CD4-positive, alpha-beta T cell treated with Interleukin-6 at 100 ng/mL for 8 hours (primary cell): ENCODE measurements around the gene CDC42BPA.
"Not testable (repeated sequence)": the region's sequence is repeated elsewhere in the genome, so short reads cannot be mapped to it uniquely, and the experiment has no call there.

Source experiments
- DNase-seq: peaks from one replicate; pipeline ENCODE4 v3.0.0-alpha.2; 2020; ENCODE audit warnings: mixed read lengths, low spot score

Gene CDC42BPA, protein sequence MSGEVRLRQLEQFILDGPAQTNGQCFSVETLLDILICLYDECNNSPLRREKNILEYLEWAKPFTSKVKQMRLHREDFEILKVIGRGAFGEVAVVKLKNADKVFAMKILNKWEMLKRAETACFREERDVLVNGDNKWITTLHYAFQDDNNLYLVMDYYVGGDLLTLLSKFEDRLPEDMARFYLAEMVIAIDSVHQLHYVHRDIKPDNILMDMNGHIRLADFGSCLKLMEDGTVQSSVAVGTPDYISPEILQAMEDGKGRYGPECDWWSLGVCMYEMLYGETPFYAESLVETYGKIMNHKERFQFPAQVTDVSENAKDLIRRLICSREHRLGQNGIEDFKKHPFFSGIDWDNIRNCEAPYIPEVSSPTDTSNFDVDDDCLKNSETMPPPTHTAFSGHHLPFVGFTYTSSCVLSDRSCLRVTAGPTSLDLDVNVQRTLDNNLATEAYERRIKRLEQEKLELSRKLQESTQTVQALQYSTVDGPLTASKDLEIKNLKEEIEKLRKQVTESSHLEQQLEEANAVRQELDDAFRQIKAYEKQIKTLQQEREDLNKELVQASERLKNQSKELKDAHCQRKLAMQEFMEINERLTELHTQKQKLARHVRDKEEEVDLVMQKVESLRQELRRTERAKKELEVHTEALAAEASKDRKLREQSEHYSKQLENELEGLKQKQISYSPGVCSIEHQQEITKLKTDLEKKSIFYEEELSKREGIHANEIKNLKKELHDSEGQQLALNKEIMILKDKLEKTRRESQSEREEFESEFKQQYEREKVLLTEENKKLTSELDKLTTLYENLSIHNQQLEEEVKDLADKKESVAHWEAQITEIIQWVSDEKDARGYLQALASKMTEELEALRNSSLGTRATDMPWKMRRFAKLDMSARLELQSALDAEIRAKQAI (N-terminal part only)

DNA sequence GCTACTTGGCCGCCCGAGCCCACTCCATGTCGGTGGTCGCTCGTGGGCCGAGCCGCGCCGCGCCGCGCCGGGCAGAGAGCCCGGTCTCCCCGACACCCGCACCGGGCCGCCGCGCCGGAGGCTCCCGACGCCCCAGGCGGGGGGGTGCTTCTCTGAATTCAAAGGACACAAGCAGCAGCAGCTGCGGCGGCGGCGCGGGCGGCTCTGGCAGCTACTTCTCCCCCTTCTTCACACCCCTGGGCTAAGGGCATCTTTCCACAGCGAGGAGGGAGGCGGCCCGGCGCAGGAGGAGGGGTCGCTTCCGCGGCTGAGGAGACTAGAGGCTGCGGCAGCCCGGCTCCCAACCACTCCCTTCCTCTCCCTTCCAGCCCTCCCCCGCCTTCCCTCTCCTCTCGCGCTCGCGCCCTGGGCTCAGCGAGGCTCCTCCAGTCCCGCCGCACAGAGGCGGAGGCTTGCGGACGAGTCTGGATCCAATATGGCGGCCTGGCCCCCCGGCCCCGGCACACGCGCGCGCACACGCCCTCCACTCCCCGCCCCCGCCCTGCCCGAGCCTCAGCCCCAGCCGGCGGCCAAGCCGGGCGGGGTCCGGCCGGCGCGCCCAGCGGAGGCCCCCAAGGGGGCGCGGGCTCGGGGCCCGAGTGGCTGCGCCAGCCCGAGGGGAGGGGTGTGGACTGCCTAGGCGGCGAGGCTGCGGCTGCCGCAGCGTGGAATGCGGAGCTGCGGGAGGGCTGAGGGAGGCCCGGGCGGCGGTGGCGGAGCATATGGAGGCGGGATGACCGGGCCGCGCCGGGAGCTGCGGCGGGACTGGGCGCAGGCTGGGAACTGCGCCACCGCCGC, at the start of gene CDC42BPA:
TSS of gene CDC42BPA (minus strand) at position 477 of the 837 bp plus-strand sequence. CDS start 1,310 bp downstream, outside the sequence.
- DNase-seq, result peak; percentile 6

- DNase-seq, result no peak
These were observed 49.7 kb upstream of the CDC42BPA start for GRCh38 chr1:227368009-227368408.

DNA sequence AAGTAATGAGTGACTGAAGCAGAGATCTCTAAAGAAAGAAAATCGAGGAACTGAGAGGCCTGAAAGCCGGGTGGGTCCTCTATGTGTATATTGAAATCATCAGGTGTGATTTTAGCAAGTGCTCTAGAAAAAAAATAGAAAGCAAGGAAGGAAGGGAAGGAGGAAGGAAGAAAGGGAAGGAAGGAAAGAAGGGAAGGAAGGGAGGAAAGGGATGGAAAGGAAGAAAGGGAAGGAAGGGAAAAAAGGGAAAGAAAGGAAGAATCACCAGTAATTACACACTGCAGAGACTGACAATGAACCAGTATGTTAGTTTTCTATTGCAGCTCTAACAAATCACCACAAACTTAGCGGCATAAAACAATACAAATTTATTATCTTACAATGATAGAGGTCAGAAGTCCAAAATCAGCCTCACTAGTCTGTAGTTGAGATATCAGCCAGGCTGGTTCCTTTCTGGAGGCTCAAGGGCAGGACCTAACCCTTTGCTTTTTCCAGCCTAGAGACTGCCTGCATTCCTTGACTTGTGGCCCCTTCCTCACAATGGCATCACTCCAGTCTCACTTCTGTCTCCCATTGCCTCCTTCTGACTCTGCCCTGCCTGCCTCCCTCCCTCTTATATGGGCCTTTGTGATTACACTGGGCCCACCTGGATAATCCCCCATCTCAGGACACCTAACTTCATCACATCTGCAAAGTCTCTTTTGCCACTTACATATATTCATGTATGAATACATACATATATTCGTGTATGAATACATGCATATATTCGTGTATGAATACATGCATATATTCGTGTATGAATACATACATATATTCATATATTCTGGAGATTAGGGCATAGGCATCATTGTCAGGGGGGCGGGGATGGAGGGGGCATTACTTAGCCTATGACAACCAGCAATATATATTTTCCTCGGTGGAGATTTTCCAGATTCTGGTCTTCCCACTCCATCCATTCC, 47.5 kb upstream of the CDC42BPA start:
- no peak for DNase-seq

DNA sequence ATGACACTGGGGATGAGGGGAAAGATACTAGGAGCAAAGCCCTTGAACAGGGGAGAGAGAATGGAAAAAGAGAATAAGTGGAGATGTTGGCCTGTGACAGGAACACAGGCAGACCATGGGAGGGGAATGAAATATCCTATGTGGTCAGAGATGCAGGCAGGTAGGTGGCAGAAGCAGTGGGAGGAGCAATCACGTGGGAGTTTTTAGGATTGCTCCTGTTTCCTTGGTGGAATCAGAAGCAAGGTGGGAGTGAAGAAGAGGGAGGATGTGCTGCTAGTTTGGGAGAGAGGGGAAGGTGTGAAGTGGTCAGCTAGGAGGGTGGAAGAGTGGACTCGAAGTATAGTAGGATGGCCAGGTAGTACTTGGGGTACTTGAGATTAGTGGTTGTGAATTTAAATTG, 46.4 kb upstream of the CDC42BPA start:
- no peak for DNase-seq

- no peak for DNase-seq
These were observed 45.5 kb upstream of the CDC42BPA start for GRCh38 chr1:227363825-227364224.

GRCh38 chr1:227362039-227362438, 43.7 kb upstream of the CDC42BPA start:
- no peak for DNase-seq

DNA sequence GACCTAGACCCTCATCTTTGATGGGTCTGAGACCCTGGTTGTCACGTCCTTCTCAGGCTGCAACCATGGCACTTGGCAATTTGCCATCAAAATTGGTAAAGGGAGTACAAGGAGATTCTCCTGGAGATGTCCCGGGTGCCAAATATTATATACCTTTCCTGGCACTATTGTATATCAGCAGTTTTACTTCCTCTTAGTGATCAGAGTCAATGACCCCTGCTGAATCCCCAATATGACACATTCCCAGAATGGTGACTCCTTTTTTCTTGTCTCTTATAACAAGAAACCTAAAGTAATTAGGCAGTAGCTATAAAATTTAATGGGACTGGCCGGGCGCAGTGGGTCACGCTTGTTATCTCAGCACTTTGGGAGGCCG, 39.6 kb upstream of the CDC42BPA start:
- DNase-seq, result no peak

DNA sequence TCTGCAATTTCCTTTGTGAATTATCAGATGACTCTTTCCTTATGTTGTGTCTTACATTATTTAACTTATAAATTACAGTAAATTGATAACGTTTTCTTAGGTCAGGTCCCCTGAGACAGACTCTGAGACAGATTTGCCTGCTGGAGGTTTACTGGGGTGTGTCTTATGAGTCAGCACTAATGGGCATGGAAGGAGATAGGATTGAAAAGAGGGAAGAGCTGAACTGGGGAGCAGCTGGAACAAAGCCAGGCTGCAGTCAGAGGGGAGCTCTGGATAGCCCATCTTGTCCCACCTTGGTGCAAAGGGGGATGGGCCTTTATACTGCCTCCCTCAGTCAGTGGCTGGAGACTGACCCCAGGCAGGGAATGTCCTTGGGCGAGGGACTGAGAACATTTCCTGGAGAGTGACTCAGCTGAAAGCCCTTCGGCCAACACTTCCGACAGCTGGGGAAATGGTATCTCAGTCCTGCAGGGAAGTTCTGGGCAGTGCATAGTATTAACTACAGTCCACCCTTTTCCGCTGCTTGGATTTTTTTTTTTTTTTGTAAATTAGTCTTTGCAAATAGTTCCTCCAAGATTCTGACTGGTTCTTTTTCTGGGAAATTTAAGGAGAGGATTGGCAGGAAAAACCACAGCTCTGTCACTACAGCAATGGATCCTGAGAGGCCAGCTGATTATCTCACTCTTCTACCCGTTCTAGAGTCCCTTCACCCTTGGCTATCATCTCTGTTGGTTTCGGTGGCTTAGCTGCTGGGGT, 39.1 kb upstream of the CDC42BPA start:
- no peak for DNase-seq

DNA sequence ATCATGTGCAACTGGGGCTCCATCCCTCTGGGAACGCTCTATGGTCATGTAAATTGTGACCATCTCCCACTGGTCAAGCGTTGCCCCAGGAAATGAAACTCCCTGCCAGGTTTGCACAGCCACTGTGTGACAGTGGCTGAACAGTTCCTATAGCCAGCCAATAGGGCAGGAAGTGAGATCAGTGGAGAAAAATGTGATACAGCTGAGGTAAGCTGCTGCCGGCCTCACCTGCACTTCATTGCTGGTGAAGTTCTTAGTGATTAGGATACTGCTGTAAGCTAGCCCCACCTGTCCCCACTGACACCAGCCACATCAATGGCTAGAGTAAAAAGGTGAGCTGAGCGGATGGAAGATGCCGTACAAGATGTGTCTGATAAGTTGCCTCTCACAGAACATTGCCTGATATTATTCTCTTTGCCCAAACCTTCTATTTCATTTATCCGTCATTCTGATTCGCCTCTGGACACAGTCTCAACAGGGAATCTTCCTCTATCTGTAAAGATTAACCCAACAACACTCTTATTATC, 38.4 kb upstream of the CDC42BPA start:
- DNase-seq, result no peak

DNA sequence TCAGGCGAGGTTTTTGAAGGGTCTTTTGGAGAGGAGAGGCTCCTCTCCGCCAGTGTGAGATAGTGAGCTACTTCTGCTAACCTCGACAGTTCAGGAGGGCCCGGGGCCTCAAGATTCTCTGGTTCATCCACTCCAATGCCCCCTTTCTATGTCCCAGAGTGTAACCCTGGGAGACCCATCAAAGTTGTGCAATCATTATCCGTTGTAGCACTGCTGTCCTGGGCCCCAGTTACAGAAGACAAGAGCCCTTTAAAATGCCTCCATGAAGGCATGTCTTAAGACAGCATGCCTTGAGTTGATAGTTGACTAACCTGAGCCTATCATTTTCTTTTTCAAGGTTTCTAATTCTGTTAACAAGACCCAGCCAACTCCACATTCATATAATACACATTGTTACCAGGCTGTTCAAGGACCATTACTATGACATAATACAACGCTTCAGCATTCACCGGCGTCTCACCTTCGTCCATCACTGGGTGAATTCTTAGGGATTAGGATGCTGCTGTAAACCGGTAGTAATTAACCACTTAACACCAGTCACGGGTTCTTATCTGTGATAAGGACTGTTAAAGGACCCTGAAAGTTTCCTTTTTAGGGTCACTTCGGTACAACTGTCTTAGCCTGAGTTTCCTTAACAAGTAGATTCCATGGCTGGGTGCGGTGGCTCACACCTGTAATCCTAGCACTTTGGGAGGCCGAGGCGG, 37.4 kb upstream of the CDC42BPA start:
- no peak for DNase-seq

GRCh38 chr1:227353186-227353585, 34.9 kb upstream of the CDC42BPA start:
- no peak for DNase-seq

- not testable (repeated sequence) for DNase-seq
These were observed 33.9 kb upstream of the CDC42BPA start for GRCh38 chr1:227352164-227352563.

DNA sequence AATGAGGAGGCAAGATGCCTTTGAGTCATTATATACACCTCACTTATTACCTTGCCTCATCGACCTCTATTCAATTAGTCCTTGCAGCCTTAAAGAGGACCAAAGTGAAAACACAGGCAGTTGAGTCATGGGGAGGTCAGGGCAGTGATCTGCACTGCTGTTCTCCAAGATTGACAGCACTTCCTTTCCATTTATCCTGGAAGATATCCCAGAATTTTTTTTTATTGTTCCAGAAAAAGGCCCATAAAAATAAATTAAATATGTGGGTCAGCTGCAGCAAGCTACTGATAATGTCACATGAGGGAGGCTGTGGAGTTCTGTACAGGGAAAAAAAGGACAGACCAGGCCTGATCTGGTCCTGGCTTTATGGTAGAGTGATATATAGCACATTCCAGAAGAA, 33.2 kb upstream of the CDC42BPA start:
- no peak for DNase-seq

DNA sequence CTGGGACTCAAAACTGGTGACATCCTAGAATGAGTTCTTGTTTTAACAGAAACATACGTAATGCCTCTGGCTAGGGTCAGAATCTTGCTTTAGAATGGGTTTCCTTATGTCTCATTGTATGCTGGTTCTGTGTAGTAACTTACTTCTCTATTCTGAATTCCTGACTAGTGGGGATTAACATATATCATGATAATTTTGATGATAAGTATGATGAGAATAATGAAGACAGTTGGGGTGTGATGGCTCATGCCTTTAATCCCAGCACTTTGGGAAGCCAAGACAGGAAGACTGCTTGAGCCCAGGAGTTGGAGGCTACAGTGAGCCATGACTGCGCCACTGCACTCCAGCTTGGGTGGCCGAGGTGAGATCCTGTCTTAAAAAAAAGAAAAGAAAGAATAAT, 31.7 kb upstream of the CDC42BPA start:
- DNase-seq, result no peak

DNA sequence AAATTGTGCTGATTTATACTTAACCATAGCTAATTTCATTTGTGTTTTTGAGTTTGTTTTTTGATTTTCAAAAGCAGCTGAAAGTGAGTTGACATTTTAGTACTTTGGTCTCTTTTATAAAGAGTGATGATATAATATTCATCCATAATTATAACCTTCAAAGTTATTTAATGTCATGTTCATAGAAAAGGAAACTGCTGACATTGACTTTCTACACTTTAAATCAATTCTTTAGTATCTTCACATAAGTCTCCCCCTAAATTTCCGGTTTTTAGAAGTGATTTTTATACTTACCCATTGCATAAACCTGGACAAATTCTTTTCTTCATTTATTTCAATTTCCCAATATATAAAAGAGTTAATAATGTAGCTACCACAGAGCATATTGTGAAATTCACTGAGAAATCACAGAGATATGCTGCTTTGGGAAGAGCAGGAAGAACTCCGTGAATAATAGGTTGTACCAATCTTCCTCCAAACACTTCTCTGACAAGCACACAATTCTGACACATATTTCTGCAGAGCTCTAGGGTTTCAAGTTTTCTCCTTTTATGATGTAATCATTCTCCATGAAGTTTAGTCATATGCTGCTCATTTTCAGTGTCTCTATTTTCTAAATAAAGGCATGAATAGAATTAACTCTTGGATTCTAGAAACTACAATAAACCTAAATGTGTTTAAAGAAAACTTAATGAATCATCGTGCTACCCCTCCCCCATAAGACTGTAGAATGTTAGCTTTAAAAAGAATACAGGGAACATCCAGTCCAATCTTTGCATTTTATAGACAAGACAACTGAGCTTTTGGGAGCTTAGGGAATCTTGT, 25.6 kb upstream of the CDC42BPA start:
- no peak for DNase-seq

DNA sequence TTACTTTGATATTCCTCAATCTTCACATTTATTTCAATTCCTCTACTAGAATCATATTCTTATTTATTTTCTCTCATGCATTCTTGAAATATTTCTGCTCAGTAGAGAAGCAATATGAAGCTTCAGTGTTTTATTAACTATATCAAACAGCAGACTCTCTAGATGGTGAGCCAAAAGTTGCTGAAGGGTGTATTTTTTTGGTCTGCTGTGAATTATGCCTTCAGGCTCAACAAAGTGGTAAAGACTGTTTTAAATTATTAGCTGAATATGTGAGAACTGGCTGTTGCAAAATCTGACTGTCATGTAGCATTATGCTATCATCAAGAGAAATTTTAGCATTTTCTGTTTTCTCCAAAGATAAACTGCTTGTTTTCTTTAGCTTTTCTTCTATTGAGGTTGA, 24.9 kb upstream of the CDC42BPA start:
- DNase-seq, result no peak

DNA sequence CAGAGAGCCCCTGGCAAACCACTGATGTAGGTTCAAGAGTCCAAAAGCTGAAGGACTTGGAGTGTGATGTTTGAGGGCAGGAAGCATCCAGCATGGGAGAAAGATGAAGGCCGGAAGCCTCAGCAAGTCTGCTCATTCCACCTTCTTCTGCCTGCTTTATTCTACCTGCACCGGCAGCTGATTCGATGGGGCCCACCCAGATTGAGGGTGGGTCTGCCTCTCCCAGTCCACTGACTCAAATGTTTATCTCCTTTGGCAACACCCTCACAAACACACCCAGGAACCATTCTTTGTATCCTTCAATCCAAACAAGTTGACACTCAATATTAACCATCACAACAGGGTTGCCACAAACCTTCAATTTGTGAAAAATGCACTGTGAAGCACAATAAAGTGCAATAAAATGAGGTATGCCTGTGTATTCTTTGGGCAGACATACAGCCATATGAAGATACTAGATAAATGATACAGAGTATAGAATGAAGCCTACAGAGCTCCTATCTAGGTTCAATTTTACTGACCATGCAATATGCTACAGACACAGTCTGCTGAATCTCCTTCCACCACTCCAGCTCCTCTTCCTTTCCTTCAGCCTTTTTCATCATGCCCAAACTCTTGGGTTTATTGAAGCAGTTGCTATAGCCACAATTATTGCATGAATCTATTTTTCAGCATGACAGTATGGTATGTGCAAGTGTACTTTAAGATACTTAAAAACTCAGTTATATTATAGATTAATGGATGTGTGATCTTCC, 24.0 kb upstream of the CDC42BPA start:
- DNase-seq, result no peak

DNA sequence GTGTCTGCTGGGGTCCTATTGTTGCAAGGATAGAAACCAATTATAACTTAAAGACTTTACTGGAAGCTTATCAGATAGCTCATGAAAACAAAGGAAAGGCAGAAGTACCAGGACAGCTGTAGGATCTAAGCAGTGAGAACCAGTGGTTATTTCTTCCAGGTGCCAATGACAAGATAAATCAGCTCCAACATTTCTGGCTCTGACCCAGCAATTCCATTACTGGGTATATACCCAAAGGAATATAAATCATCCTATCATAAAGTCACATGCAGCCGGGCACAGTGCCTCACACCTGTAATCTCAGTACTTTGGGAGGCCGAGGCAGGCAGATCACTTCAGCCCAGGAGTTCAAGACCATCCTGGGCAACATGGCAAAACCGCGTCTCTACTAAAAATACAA, 17.8 kb upstream of the CDC42BPA start:
- not testable (repeated sequence) for DNase-seq
